Progenitor cell of endocrine pancreas (in vitro differentiated cells): Measurements from ENCODE around the gene MSANTD1. TPM values are rescaled to one million over a fixed set of nuclear protein-coding genes. Genes with fewer than 3 reads are reported as not detected.

Source experiments
- DNase-seq: peaks from one replicate; pipeline ENCODE4 v3.0.0; 2021; ENCODE audit warnings: low spot score; ENCODE audit not compliant: unreplicated experiment
- H3K27ac Mint-ChIP-seq: 2 replicates; pipeline ENCODE4 v1.8.0; 2021; ENCODE audit warnings: mild to moderate bottlenecking, moderate library complexity, mixed read lengths
- H3K27me3 Mint-ChIP-seq: 2 replicates; pipeline ENCODE4 v1.8.0; 2021; ENCODE audit warnings: mixed read lengths
- H3K36me3 Mint-ChIP-seq: 2 replicates; pipeline ENCODE4 v1.8.0; 2022; ENCODE audit warnings: mixed read lengths; ENCODE audit not compliant: insufficient read depth
- H3K4me1 Mint-ChIP-seq: 2 replicates; pipeline ENCODE4 v1.8.0; 2021; ENCODE audit warnings: low read depth, mixed read lengths
- H3K4me3 Mint-ChIP-seq: 2 replicates; pipeline ENCODE4 v1.8.0; 2021; ENCODE audit warnings: low read depth, mild to moderate bottlenecking, moderate library complexity, mixed read lengths
- H3K9me3 Mint-ChIP-seq: 2 replicates; pipeline ENCODE4 v1.8.0; 2021; ENCODE audit warnings: low read depth, mixed read lengths
- total RNA-seq: library from RNA; stranded (reverse); gene quantifications from 2 replicates; pipeline ENCODE4 v1.2.1, GENCODE V29; 2021
- TF ChIP-seq, protein P1 (sequence below): fragments of 200-600 bp; sonication (generic); IDR thresholded peaks from one replicate; pipeline ENCODE4 v1.5.0; 2021; ENCODE audit warnings: antibody characterized with exemption, mild to moderate bottlenecking; ENCODE audit not compliant: unreplicated experiment

MSANTD1 gene
- total RNA-seq, 1 donor from 2014 or later = 2.1 TPM

DNA sequence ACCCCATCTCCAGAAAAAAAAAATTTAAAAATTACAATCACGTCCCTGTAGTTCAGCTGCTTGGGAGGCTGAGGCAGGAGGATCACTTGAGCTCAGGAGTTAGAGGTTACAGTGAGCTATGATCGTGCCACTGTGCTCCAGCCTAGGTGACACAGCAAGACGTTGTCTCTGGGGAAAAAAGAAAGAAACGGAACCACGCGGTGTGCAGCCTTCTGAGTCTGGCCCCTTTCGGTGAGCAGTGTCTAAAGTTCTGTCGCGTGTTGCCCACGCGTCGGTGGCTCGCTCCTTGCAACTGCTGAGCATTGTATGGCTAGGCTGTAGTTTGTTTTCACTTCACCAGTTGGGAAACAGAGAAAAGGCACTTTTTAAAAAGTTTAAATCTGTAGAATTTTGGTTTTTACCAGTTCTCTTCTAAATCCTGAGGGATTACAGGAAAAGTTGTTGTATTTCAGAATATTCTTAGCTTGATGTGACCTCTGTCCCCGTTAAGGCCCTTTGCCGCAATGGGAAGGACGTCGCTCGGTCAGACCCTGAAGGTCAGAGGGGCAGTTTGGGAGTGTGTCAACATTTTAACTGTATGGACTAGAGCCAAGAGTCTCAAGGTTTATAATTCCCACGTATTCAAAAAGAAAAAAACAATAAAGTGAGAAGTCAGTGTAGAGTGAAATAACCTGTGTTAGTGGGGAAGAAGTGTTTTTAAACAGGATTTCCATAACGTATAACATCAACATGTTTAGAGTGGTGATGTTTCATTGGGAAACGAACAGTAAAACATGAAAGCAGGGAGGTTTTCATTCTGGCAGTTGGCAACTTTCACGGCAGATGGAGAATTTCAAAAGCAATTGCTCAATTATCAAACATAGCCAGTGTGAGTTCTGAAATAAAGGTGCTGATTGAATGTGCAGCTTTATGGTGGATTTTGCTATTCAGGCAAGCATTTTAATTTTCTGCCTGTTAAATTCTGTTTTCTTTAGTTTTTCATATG lies 45.8 kb upstream of the MSANTD1 start:
- H3K4me1 Mint-ChIP-seq = peaks cover 11% of the 10 kb centered on the region
- peak overlapping the region; percentile 24 for H3K27ac Mint-ChIP-seq

DNA sequence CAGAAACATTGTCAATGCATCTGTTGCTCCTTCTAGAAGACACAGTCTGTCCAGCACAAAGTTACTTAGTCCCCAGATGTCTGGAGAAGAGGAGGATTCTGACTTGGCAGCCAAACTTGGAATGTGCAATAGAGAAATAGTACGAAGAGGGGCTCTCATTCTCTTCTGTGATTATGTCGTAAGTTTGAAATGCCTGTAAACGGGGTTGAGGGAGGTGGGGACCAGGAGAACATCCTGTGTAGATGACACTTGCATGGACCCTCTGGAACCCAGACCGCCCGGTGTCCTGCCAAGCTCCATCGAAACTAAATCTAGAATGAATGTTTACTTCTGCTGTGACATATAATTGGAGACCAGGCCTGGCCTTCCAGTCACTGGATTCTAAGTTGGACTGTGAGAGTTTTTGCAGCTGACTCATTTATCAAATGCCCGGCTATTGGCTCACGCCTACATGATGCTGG lies 45.0 kb upstream of the MSANTD1 start:
- TF ChIP-seq, protein P1, sequence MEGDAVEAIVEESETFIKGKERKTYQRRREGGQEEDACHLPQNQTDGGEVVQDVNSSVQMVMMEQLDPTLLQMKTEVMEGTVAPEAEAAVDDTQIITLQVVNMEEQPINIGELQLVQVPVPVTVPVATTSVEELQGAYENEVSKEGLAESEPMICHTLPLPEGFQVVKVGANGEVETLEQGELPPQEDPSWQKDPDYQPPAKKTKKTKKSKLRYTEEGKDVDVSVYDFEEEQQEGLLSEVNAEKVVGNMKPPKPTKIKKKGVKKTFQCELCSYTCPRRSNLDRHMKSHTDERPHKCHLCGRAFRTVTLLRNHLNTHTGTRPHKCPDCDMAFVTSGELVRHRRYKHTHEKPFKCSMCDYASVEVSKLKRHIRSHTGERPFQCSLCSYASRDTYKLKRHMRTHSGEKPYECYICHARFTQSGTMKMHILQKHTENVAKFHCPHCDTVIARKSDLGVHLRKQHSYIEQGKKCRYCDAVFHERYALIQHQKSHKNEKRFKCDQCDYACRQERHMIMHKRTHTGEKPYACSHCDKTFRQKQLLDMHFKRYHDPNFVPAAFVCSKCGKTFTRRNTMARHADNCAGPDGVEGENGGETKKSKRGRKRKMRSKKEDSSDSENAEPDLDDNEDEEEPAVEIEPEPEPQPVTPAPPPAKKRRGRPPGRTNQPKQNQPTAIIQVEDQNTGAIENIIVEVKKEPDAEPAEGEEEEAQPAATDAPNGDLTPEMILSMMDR = no peak
- no peaks in the 10 kb centered on the region for H3K27me3 Mint-ChIP-seq
- H3K27ac Mint-ChIP-seq = peak overlapping the region; percentile 22
- H3K9me3 Mint-ChIP-seq = no peaks in the 10 kb centered on the region
- peaks cover 11% of the 10 kb centered on the region for H3K4me1 Mint-ChIP-seq
- DNase-seq = no peak
- H3K4me3 Mint-ChIP-seq = no peak overlapping the region
- H3K36me3 Mint-ChIP-seq = peaks cover 9% of the 10 kb centered on the region

More for the DNA sequence above, 45.8 kb upstream of the MSANTD1 start:
- DNase-seq = no peak
- TF ChIP-seq, protein P1 = no peak
- no peaks in the 10 kb centered on the region for H3K27me3 Mint-ChIP-seq
- H3K9me3 Mint-ChIP-seq = no peaks in the 10 kb centered on the region
- no peak overlapping the region for H3K4me3 Mint-ChIP-seq
- peaks cover 5% of the 10 kb centered on the region for H3K36me3 Mint-ChIP-seq

DNA sequence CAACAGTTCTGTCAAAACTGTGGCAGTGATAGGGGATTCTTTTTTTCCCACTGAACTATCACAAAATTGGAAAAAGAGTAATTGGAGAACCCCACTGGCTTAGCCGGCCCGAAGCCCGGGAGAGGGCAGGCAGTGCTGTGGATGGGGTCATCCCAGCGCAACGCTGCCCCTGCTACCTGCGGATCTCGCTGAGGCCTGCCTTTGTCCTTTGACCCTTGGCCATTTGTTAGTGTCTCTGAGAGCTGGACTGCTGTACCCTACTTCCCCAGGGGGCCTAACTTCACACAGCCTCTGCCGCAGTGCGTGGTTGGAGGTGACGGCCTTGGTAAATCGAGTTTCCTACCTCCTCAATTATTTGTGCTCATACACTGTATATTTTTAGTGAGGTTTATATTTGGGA lies 43.0 kb upstream of the MSANTD1 start:
- no peaks in the 10 kb centered on the region for H3K27me3 Mint-ChIP-seq
- TF ChIP-seq, protein P1 = no peak
- DNase-seq = no peak
- no peaks in the 10 kb centered on the region for H3K9me3 Mint-ChIP-seq
- H3K27ac Mint-ChIP-seq = peak overlapping the region; percentile 39
- no peak overlapping the region for H3K4me3 Mint-ChIP-seq
- H3K36me3 Mint-ChIP-seq = peaks cover 21% of the 10 kb centered on the region
- H3K4me1 Mint-ChIP-seq = peaks cover 11% of the 10 kb centered on the region

DNA sequence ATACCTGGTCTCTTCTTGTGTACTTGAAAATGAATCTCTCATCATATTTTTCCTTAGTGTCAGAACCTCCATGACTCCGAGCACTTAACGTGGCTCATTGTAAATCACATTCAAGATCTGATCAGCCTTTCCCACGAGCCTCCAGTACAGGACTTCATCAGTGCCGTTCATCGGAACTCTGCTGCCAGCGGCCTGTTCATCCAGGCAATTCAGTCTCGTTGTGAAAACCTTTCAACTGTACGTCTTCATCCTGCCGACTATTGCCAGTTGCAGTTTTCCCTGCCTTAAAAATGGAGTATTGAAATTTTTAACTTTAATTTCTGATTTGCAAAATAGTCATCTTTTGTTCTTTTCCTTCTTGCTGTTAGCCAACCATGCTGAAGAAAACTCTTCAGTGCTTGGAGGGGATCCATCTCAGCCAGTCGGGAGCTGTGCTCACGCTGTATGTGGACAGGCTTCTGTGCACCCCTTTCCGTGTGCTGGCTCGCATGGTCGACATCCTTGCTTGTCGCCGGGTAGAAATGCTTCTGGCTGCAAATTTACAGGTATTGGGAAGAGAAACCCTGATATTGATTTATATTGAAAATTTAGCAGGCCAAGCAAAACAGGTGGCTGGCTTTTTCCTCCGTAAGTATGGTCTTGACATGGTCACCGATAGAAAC lies 42.4 kb upstream of the MSANTD1 start:
- no peak for DNase-seq
- Mint-ChIP-seq H3K4me3 (no peak overlapping the region), H3K36me3 (peaks cover 21% of the 10 kb centered on the region), H3K27ac (peak overlapping the region; percentile 39), H3K27me3 (no peaks in the 10 kb centered on the region), H3K9me3 (no peaks in the 10 kb centered on the region), H3K4me1 (peaks cover 11% of the 10 kb centered on the region)
- TF ChIP-seq, protein P1 = no peak

- DNase-seq = no peak
- H3K9me3 Mint-ChIP-seq = no peaks in the 10 kb centered on the region
- no peak overlapping the region for H3K4me3 Mint-ChIP-seq
- peaks cover 24% of the 10 kb centered on the region for H3K36me3 Mint-ChIP-seq
- TF ChIP-seq, protein P1 = peak; percentile 13
- no peak overlapping the region for H3K27ac Mint-ChIP-seq
- H3K27me3 Mint-ChIP-seq = no peaks in the 10 kb centered on the region
- peaks cover 11% of the 10 kb centered on the region for H3K4me1 Mint-ChIP-seq
Measured at GRCh38 chr4:3207531-3208037, 41.4 kb upstream of the MSANTD1 start.
